Muscle of back (tissue), 11 donors: Measurements from ENCODE around the gene KLHDC8A. TPM values are rescaled to one million over a fixed set of nuclear protein-coding genes. Genes with fewer than 3 reads are reported as not detected.
"Not testable (repeated sequence)": the region's sequence is repeated elsewhere in the genome, so short reads cannot be mapped to it uniquely, and the experiment has no call there.

Source experiments
- DNase-seq, 3 donors: peaks; one replicate each; pipeline versions ENCODE4 v3.0.0 to v3.0.0-alpha.2; 2013
- polyA plus RNA-seq, 10 donors: library from polyadenylated mRNA; unstranded; fragments of 120-200 nt; gene quantifications; one replicate each; pipeline ENCODE4 v1.2.1, GENCODE V29; 2013; ENCODE audit not compliant: insufficient read length in 10 of 10

Gene KLHDC8A
- polyA plus RNA-seq, 10 donors = 0.23 to 1.2 (median 0.45) TPM

GRCh38 chr1:205300149-205300548 is 56.6 kb downstream of the KLHDC8A start:
- no peak for DNase-seq

GRCh38 chr1:205298191-205298994 is 58.3 kb downstream of the KLHDC8A start:
- DNase-seq = peak in 1 of 3 donors; percentile 97

- not testable (repeated sequence) for DNase-seq
Observed at GRCh38 chr1:205297546-205298177, 59.1 kb downstream of the KLHDC8A start.

- DNase-seq = no peak
Observed at GRCh38 chr1:205296154-205296553, 60.6 kb downstream of the KLHDC8A start.

- no peak for DNase-seq
Observed at GRCh38 chr1:205294934-205295333, 61.8 kb downstream of the KLHDC8A start.

GRCh38 chr1:205294175-205294917 is 62.4 kb downstream of the KLHDC8A start:
- peak in 2 of 3 donors; percentile 59 to 92 for DNase-seq

- DNase-seq = no peak
Observed at GRCh38 chr1:205293350-205294074, 63.2 kb downstream of the KLHDC8A start.

- no peak for DNase-seq
Observed at GRCh38 chr1:205291596-205291995, 65.1 kb downstream of the KLHDC8A start.

GRCh38 chr1:205287767-205288559 is 68.8 kb downstream of the KLHDC8A start:
- DNase-seq = peak; percentile 27 to 55 (median 44)

GRCh38 chr1:205287076-205287475 is 69.6 kb downstream of the KLHDC8A start:
- no peak for DNase-seq

GRCh38 chr1:205286335-205286950 is 70.3 kb downstream of the KLHDC8A start:
- no peak for DNase-seq

Other genes with a start within 250 kb of the KLHDC8A start
- gene RBBP5, start 234.9 kb downstream of the KLHDC8A start, polyA plus RNA-seq = 10 to 100 TPM in 8 of 10 donors, 1 to 10 TPM in 2; 8.3 to 14.0 (median 11.2) TPM
- 1 to 10 TPM; 4.9 to 8.8 (median 7.5) TPM for gene DSTYK, start 145.2 kb downstream of the KLHDC8A start, polyA plus RNA-seq
- 10 to 100 TPM in 4 of 10 donors, 1 to 10 TPM in 6; 7.7 to 19.9 (median 9.1) TPM for gene TMCC2, start 129.0 kb downstream of the KLHDC8A start, polyA plus RNA-seq
- 1 to 10 TPM in 1 of 10 donors, under 1 TPM in 9; 0.28 to 1.2 (median 0.65) TPM for gene NUAK2, start 35.2 kb downstream of the KLHDC8A start, polyA plus RNA-seq
- gene LEMD1, start 65.1 kb upstream of the KLHDC8A start, polyA plus RNA-seq = not detected
- under 1 TPM in 1 of 10 donors, not detected in 9; 0.05 TPM for gene BLACAT1, start 99.1 kb upstream of the KLHDC8A start, polyA plus RNA-seq
- gene CDK18, start 147.7 kb upstream of the KLHDC8A start, polyA plus RNA-seq = 10 to 100 TPM in 5 of 10 donors, 1 to 10 TPM in 5; 5.7 to 20.5 (median 9.4) TPM